ENCODE measurements around the gene KDM1A.
"Not testable (repeated sequence)": the region's sequence is repeated elsewhere in the genome, so short reads cannot be mapped to it uniquely, and the experiment has no call there.

The KDM1A gene

DNA sequence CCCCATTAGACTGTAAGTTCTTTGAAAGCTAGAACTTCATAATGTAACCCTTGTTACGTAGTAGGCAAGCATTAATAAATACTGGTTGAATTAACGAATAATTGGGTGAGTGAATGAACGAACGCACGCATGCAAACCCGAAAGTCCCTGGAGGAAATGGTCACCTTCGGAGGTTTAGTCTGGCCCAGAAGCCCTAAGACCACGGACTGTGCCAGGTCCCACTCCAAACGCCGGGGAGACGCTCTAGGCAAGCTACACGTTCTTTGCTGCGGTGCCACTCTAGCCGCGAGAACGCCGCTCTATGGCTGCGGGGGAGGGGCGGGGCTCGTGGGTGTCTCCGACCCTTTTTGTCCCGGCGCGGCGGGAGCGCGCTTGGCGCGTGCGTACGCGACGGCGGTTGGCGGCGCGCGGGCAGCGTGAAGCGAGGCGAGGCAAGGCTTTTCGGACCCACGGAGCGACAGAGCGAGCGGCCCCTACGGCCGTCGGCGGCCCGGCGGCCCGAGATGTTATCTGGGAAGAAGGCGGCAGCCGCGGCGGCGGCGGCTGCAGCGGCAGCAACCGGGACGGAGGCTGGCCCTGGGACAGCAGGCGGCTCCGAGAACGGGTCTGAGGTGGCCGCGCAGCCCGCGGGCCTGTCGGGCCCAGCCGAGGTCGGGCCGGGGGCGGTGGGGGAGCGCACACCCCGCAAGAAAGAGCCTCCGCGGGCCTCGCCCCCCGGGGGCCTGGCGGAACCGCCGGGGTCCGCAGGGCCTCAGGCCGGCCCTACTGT lies at the start of gene KDM1A:
KDM1A (plus strand) TSS at position 375 of the 769 bp plus-strand sequence; CDS start at position 504, 129 bp downstream.
- peak; percentile 97 for DNase-seq

DNA sequence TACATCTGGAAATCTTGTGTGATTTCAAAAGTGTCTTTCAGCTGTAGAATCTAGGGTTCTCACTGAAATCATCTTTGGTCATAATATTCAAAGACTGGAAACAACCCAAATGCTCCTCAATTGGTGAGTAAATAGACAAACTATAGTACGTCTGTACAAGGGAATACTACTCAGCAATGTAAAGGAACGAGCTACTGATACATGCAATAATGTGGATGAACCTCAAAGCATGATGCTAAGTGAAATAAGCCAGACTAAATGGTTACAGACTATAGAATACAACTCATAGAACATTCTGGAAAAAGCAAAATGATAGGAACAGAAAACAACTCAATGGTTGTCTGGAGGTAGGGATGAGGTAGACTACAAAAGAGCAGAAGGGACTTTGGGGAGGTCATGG lies 49.2 kb upstream of the KDM1A start:
- DNase-seq: no peak

DNA sequence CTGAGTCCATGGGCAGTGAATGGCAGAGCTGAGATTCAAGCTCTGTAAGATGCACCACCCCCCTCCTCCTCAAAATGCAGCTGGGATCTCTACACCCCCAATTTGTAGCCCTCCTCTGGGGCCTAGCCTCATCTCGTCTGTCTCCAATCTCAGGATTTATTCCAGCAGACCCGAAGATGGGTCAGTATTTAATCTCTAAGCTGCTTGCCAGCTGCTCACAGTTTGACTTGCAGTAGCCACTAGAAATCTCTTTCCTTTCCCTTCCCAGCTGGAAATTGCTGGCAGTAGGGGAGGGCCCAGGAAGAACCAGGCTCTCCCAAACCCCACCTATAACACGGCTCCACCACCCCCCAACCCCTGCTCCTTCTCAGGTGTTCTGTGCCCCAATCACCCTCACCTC lies 48.1 kb upstream of the KDM1A start:
- DNase-seq: no peak

DNA sequence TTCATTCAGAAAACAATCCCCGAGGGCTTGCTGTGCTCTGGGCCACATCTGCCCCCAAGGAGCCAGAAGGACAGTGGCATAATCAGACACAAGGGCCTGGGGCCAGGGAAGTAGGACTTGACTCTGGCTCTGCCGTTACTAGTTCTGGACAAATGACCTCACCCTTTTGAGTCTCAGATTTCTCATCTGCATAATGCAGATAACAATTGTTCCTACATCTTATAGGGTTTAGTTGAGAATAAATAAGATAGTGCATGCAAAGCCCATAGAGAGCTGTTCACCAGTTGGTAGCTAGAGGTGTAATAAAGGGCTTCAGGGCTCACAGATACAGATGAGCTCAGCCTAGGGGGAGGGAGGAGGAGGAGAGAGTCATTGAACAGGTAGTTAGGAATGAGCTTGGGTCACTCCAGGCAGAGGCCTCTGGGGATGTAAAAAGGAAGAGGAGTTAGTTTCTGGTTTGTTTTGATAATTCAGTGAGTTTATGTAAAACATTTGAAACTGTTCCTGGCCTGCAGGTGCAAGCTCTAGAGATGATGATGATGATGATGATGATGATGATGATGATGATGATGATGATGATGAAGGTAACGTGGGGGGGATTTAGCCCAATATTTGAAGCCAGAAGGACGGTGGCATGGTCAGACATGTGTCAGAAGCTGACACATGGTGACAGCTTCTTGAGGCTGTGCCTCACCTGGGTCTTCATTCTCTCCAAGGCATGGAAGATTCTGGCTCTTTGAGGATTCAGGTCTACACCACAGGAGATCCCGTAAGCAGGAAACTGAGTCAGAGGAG lies 47.5 kb upstream of the KDM1A start:
- DNase-seq: no peak

DNA sequence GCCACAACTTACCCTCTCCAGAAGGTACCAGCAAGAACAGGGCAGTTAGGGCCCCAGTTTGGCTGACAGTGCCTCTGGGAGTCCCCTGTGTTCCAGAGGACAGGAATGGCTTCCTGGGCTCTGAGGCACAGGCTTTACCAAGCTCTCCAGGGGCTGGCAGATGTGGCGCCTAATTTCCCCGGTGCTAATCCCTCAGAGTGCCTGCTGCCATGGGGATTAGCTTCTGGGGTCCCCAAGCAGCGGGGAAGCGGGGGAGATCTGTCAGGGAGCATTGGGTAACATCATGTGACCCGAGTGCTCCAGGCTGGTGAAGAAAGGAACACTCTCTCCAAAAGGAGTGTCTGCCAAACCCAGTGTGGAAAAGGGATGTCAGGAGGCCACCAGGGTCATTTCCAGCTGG lies 46.5 kb upstream of the KDM1A start, which contains the start of gene LACTBL1:
LACTBL1 (minus strand) TSS at position 107 of the 400 bp plus-strand sequence. CDS start 550 bp downstream, outside the sequence.
- DNase-seq: no peak

DNA sequence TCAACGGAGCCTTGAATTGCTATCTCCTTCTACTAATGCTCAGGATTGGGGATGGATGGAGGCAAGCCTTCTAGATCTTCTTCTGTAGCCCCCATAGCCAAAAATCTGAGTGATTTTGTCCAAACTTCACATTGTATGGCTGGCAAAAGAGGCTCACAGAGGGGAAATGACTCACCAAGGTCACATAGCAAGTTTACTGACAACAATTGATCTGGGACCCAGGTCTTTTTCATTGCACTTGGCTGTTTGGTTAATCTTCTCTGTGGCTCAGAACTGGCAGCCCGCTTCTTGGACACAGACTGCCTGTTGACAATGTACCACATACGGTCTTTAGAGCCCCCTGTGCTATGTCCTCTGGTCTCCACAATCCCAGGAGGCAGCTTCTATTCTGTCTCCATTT lies 43.6 kb upstream of the KDM1A start:
- DNase-seq: no peak

DNA sequence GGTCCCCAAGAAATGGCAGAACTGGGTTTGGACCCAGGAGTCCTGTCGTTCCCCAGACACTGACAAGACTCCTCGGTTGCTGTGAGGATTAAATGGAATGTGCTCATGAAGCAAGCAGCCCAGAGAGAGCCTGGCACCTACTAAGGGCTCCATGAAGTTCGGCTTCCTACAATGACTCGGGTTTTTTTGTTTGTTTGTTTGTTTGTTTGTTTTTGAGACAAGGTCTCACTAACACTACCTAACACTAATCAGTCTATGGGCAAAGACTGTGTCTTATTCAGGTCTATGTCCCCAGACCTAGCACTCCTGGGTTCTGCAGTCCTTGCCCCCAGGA lies 43.2 kb upstream of the KDM1A start:
- no peak for DNase-seq

DNA sequence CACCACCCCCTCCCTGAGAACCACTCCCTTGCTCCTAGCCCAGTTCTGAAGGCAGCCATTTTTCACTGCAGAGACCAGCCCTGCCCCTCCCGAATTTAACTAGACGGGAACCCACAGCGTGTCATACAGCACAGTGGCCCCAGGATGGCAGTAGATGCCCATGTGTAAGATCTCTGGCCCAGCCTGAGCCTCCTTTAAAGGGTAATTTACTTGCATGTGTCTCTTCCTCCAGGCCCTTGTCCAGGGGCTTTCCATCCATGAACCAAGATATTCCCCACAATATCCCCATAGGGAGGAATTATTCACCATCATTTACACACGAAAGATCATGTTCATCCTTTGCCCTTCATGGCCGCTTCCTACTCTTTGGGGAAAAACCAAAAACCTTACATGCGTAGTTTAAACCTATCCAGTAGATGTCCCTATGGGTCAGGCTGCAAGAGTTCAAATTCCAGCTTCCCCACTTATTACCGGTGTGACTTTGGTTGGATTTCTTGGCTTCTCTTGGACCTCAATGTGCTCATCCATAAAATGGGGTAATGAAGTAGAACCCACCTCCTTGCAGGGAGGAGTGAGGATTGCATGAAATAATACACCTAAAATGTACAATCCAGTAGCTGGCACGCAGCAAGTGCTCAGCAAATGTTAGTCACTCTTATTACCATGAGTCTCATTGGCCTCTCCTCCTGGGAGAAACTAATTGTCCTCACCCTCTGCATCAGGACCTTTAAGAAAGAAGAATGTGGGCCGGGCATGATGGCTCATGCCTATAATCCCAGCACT lies 42.6 kb upstream of the KDM1A start:
- peak; percentile 62 for DNase-seq

DNA sequence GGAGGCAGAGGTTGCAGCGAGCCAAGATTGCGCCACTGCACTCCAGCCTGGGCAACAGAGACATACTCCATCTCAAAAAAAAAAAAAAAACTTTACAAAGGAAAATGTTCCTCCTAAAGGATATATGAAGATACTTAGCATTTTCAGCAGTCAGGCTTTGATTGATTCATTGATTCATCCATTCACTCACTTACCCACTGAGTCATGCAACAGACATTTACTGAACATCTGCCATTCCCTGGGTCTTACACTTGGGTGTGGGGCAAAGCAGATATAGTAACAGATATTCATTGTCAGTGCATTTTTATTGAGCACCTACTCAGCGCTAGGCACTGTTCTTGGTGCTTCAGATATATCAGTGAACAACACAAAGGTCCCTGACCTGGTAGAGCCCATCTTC lies 41.0 kb upstream of the KDM1A start:
- DNase-seq: no peak

DNA sequence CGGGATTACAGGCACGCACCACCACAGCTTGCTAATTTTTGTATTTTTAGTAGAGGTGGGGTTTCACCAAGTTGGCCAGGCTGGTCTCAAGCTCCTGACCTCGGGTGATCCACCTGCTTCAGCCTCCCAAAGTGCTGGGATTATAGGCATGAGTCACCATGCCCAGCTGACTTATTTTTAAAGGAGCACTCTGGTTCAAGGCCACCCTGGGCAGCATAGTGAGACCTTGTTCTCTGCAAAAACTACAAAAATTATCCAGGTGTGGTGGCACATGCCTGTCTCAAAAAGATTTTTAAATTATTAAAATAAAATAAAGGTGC lies 38.8 kb upstream of the KDM1A start:
- DNase-seq: not testable (repeated sequence)

DNA sequence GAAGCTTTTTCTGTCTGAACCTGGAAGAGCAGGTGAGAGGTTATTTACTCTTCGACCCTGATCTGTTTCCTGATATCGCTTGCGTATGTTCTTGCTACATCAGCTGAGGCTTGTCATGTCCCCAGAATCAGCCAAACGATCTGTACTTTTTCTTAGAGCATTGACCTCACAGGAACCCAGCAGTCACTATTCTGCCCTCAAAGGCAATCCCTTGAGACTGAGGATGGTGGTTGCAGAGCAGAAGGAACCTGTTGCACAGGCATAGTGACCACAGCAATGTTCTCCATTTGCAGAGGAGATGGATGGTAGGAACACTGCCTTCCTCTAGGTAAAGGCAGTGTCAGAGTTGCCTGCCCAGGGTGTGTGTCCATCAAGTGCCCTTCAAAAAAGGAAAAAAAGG lies 35.3 kb upstream of the KDM1A start:
- DNase-seq: no peak

DNA sequence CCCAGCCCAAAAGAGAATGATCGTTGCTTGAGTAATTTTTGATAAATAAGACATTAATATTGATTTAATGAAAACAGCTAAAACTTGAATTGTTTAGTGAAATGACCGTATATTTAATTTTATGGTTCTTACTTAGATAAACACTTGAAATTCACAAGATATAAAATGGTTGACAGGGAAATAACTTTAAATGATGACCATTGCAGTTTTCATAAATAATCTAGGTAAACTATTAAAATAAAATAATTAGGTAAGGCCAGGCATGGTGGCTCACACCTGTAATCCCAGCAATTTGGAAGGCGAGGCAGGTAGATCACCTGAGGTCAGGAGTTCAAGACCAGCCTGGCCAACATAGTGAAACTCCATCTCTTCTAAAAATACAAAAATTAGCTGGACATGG lies 26.9 kb upstream of the KDM1A start:
- DNase-seq: not testable (repeated sequence)

DNA sequence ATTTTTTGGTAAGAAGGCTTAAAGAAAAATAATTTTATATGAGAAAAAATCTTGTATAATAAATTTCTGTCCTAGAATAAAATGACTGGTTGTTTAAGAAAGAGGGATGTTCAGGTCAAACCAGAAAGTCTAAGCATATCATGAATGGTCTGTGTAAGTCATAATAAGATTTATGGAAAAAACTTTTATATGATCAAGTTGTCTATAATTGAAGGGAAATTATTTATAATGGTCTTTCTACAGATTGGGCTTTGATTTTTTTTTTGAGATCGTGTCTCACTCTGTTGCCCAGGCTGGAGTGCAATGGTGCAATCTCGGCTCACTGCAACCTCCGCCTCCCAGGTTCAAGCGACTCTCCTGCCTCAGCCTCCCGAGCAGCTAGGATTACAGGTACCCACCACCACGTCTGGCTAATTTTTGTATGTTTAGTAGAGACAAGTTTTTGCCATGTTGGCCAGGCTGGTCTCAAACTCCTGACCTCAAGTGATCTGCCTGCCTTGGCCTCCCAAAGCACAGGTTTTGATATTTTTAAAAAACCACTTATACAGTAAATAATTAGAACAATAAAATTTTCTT lies 26.0 kb upstream of the KDM1A start:
- not testable (repeated sequence) for DNase-seq

DNA sequence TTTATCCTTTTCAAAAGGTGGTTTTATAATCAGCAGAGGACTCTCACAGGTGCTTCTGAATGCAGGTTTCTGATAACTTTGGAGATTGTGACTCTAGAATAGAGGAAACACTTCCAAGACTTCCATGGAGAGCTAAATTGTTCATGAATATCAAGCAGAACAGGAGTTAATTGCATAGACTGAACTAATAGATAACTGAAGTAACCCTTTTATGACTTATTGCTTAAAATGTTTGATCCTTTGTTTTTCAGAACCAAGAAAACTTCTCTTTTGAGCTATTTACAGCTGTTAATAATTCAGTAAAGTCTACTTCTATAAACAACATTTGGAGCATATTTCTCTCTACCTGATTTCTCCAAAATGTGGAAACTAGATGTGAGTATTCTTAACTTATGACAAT lies 23.5 kb upstream of the KDM1A start:
- no peak for DNase-seq

DNA sequence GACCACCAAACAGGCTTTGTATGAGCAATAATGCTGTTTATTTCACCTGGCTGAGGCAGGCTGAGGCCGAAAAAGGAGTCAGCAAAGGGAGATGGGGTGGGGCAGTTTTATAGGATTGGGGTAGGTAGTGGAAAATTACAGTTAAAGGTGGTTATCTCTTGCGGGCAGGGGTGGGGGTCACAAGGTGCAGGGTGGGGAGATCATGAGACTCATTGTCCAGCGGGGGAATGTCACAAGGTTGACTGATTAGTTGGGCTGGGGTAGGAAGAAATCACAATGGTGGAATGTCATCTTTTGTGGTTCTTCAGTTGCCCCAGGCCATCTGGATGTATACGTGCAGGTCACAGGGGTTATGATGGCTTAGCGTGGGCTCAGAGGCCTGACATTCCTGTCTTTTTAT lies 21.7 kb upstream of the KDM1A start:
- DNase-seq: not testable (repeated sequence)

DNA sequence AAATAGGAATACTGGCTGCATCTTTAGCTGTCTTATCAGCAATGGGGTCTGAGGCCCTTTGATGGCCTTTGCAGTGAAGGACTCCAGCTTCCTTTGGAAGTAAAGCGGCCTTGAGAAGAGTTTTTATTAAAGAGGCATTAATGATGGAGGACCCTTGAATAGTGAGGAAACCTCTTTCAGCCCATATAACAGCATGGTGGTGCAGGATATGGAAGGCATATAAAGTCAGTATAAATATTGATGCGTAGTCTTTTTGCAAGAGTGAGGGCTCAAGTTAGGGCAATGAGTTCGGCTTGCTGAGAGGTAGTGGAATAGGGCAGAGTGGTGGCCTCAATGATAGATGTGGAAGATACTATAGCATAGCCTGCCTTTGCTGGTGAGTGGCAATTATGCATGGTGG lies 19.1 kb upstream of the KDM1A start:
- not testable (repeated sequence) for DNase-seq

DNA sequence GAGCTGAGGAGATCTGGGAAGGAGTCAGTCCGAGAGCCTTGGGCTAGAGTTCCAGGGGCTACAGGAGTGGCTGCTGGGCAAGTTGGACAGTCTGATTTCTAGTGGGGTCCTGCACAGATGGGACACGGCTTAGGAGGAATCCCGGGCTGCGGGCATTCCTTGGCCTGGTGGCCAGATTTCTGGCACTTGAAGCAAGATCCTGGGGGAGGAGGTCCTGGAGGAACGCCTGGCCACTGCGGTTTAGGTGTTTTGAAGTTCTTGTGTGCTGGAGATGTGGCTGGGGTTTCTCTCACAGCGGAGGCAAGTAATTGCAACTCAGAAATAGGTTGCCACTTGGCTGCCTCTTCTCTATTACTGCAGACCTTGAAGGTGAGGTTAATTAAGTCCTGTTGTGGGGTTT lies 17.1 kb upstream of the KDM1A start:
- not testable (repeated sequence) for DNase-seq

DNA sequence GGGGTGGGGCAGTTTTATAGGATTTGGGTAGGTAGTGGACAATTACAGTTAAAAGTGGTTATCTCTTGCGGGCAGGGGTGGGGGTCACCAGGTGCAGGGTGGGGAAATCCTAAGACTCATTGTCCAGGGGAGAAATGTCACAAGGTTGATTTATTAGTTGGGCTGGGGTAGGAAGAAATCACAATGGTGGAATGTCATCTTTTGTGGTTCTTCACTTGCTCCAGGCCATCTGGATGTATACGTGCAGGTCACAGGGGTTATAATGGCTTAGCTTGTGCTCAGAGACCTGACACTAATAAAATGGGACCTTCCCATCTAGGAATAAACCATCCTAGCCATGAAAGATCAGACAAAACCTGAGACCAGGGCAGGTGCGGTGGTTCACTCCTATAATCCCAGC lies 15.2 kb upstream of the KDM1A start:
- DNase-seq: no peak

DNA sequence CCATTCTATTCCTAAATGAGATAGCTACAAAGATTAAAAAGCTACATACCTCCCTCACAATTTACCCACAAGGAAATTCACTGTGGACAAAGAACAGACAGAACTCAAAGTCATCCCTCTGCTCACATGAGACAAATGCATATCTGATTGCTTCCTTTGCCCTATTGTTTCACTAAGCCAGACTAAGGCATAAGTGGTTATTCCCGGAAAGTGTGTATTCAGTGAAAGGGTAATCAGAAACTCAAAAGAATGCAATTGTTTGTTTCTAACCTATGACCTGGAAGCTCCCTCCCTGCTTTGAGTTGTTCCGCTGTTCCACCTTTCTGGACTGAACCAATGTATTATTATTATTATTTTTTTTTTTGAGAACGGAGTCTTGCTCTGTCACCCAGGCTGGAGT lies 14.5 kb upstream of the KDM1A start:
- DNase-seq: not testable (repeated sequence)

DNA sequence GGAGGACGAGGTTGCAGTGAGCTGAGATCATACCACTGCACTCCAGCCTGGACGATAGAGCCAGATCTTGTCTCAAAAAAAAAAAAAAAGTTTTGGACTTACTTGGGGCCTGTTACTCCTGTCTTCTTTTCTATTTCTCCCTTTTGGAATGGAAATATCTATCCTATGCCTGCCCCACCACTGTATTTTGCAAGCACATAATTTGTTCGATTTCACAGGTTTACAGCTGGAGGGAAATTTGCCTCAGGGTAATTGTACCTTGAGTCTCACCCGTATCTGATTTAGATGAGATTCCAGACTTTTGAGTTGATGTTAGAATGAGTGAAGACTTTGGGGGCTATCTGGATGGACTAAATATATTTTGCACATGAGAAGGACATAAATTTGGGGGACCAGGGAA lies 12.2 kb upstream of the KDM1A start:
- DNase-seq: no peak

DNA sequence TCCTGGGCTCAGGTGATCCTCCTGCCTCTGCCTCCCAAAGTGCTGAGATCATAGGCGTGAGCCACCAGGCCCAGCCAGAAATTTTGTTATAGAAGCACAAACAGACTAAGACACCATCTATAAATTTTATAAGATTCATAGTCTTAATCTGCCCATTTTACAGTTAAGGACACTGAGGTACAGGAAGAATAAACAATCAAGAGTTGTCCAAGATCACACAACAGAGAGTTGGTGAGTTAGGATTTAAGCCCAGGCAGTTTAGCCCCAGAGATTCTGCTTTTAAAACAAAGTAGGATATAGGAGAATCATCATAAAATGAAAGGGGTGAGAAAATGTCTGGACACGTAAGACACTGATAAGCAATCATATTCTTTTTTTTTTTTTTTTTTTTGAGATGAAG lies 10.4 kb upstream of the KDM1A start:
- no peak for DNase-seq

DNA sequence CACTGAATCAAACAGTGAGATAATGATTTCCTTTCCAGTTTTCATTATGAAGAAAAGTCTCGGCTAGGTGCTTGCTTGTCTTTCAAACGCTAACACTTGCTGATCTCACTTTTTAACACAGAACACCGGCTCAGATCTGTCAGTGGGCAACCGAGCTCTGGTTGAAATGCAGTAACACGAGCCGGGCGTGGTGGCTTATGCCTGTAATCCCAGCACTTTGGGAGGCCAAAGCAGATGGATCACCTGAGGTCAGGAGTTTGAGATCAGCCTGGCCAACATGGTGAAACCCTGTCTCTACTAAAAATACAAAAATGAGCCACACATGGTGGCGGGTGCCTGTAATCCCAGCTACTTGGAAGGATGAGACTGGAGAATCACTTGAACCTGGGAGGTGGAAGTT lies 9.2 kb upstream of the KDM1A start:
- not testable (repeated sequence) for DNase-seq

DNA sequence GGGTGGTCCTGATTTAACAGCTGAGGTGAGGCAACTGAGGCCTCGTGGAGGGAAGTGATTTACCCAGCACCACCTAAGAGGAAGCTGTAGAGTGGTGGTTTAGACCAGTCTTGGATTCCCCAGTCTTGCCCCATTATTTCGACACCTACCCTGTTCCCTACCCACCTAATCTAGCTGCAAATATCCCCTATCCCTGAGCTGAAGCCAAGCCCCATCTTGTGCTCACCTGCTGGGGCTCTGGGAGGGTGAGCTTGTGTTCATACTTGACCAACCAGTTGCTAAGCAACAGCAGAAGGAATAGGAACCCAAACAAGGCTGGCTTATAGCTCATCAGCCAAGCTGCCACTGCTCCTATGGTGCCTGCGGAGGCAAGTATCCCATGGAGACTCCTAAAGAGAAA lies 5.6 kb upstream of the KDM1A start:
- no peak for DNase-seq

Data from stimulated activated CD8-positive, alpha-beta memory T cell treated with anti-CD3 and anti-CD28 coated beads, Interleukin-4, amount 100 ng/mL, for 48 hours (primary cell).